Lung microvascular endothelial cell (primary cell): ENCODE measurements around the gene SRCIN1. TPM values are rescaled to one million over a fixed set of nuclear protein-coding genes. Genes with fewer than 3 reads are reported as not detected.

Experiments
- DNase-seq, 2 donors: peaks; one replicate each; pipeline versions ENCODE4 v3.0.0 to v3.0.0-alpha.2; 2010; ENCODE audit warnings: low read depth in 2 of 2
- total RNA-seq: library from RNA; depleted of rRNA; stranded (reverse); fragments of >200 nt; gene quantifications from 2 replicates; pipeline ENCODE4 v1.2.1, GENCODE V29; 2014

SRCIN1 gene
- total RNA-seq, 1 donor from 2014 or later, result under 0.01 TPM

DNA sequence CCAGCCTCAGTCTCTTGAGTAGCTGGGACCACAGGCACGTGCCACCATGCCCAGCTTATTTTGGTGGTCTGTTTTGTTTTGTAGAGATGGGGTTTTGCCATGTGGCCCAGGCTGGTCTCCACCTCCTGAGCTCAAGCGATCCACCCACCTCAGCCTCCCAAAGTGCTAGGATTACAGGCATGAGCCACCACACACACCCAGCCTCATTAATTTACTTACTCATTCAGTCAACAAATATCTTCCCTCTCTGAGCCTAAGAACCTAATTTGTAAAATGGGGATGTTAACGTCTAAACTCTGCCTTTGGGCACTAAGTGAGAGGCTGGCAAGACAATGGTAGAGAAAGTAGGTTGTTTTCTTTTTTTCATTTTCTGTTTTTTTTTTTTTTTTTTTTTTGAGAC is 22.6 kb downstream of the SRCIN1 start:
- no peak for DNase-seq

DNA sequence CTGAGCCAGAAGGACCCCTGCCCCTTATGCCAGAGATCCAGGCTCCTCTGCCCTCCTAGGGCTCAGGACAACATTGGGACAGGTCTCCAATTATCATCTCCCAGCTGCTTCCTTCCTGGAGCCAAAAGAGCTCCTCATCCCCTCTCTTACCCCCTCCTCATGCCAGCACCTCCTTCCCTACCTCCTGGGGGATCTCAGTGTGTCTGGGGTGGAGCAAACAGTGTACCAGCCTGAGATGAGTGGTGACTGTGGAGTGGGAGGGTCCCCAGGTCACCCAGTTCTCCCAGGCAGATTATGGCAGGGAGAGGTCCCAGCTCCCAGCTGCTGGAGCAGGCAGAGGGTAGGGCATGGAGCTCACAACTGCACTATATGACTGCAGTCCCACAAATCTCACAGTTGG is 23.7 kb downstream of the SRCIN1 start:
- DNase-seq, result no peak

DNA sequence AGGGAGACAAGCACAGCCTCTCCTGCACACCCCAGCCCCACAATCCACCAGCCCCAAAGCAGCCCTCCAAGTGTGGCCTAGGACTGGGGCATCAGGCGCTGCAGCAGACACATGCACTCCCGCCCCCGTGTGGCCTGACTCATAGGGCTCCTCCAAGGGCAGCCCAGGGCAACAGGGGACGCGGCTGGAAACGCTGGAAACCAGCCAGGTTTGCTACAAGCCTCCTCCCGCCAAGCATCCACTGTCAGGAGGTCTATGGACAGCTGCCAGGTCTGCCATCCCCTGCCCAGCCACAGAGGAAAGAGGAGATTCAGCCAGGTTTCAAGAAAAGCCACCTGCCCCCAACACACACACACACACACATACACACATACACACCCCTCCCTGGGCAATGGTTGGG is 25.8 kb downstream of the SRCIN1 start:
- peak; percentile 17 to 35 for DNase-seq

DNA sequence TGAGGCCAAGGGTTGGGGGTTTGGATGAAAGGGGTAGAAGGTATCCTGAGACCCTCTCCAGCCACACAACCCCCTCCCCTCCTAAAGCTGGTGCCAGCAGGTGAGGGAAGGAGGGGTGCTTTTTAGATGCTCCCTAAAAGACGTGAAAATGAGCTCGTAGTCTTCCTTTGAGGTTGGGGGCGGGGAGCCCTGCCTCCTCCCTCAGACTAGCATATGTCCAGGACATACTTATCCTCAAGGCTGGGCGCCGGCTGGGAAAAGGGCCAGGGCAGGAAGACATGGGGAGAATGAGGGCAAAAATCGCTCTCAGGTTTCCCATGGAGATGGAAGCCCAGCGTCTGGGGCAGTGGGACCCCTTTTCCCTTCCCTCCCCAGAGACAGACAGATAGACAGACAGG is 26.7 kb downstream of the SRCIN1 start:
- no peak for DNase-seq

DNA sequence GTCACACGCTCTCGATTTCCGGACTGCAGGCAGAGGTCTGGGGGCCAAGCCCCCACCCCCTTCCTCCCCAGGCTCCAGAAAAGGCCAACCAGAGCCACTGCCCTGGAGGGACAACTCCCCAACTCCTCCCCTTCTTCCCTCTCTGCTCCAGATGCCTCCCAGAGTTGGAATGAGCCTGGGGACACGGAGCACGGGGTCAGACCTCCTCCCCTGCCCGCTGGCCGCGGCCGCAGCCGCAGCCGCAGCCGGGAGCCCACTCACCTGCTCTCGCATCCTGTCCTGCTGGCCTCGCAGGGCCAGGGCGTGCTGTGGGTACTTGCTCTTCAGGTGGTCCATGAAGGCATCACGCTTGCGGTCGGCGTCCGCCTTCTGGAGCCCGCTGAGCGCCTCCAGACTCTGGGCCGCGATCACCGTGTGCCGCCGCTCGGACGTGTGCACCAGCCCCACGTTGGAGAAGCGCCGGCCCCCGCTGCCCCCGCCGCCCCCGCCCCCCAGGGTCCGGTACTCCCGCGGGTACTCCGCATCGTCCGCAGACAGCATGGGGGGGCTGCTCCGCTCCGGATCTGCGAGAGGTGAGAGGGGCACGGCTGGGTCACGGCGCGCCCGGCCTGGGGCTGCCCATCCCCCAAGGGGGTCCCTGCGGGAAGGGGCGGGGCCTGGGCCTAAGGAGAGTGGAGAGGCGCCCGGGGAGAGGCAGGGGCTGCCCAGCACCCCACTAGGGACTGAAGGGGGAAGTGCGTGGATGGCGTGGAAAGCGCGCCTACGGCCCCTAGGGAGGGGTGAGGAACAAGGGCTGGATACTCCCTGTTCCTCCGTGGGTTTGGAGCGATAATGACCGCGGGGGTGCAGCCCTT is 27.3 kb downstream of the SRCIN1 start:
- DNase-seq, result no peak

DNA sequence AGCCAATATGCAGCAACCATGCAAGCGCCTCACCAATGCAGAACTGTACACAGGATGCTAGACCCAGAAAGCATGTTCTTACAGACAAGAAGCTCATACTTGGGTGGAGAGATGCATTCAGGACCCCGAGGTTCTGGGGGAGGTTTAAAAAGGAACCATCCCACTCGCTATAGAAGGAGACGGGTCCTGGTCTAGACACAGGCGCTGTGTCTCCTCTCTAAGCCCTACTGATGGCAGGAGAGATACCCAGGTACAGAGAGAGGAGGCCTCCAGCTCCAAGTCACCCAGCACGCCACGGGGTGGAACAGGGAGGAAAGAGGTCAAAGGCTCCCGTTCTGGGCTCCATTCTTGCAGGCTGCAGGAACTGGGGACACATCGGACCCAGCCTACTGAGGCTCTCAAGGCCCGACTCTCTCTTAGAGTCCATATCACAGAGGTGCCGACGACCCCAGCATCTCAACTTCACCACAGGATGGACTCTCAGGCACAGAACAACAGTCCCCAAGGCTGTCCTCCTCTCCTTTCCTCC is 28.0 kb downstream of the SRCIN1 start:
- DNase-seq, result no peak

DNA sequence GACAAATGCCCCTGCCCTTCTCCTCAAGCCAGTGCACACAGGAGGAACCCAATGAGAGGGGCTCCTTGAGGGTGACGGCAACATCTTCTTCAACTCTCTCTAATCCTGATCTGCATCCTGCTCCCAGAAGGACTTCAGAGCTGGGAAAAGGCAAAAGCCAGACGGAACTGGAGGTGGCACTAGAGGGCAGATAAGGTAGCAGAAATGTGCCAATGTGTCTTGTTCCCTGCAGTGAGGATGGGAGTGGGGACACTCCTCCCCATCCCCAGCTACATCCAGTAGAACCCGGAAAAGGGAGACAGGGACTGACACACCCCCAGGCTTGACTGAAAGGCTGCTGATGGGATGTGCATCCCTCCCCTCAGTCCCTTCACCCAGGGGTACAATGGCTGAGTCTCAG is 28.5 kb downstream of the SRCIN1 start:
- no peak for DNase-seq

DNA sequence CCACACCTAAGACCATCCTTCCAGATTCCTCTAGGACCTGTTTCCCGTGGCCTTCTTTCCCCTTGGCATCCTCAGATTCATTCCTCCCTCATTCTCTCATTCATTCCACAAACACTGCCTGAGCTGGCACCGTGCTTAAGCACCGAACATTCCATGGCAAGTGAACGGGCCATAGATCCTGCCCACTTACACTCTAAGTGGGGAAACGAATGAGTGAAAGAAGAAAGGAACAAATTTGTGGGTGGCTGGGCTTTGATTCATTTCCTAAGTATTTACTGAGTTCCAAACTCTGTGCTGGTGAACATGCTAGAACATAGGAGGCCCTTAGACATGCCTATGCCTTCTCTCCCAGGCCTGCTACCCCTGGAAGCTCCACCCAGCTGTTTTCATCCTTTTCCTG is 30.0 kb downstream of the SRCIN1 start:
- DNase-seq, result no peak

DNA sequence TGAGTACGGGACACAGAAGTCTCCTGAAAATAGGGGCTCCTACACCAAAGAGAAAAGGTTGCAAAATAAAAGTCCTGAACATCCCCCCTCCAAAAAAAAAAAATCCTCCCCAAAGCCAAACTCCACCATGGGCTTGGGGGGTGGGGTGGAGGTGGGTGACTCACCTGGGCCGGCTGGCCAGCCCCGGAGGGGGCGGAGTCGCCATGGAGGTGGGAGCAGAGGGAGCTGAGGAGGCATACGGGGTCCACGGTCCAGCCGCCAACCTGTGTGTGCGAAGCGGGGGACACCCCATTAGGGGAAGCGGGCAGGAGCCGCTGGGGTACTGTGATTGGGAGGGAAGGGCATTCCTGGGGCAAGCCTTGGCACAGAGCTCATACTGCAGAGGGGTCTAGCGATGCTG is 31.0 kb downstream of the SRCIN1 start:
- no peak for DNase-seq

DNA sequence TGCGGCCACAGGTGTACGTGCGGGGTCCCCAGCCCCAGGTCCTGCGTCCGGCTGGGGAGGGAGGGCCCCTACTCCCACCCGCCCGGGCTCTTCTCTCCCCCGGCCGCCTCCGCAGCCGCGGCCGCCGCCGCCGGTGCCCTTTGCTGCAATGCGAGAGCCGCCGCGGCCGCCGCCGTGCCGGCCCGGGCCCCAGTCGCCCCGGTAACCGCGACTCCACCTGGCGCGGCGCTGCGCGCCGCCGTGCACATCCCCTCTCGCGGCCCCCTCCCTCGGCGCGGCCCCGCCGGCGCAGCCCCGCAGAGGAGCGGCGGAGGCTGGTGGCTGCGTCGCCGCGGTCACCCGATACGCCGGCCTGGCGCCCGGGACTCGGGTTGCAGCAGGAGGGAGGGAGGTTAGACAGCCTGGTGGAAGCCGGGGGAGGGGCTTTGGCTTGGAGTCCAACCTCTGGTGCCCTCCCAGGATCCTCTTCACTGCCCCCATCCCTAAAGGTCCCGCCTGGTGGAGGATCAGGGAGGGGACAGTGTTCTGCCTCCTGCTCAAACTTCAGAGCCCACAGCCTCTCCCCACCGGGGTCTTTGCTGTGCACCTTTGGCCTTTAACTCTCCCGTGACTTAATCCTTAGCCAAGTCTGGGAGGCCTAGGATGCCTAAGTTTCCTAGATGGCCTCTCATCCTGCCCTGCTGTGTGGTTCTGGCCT is 32.9 kb downstream of the SRCIN1 start:
- no peak for DNase-seq

DNA sequence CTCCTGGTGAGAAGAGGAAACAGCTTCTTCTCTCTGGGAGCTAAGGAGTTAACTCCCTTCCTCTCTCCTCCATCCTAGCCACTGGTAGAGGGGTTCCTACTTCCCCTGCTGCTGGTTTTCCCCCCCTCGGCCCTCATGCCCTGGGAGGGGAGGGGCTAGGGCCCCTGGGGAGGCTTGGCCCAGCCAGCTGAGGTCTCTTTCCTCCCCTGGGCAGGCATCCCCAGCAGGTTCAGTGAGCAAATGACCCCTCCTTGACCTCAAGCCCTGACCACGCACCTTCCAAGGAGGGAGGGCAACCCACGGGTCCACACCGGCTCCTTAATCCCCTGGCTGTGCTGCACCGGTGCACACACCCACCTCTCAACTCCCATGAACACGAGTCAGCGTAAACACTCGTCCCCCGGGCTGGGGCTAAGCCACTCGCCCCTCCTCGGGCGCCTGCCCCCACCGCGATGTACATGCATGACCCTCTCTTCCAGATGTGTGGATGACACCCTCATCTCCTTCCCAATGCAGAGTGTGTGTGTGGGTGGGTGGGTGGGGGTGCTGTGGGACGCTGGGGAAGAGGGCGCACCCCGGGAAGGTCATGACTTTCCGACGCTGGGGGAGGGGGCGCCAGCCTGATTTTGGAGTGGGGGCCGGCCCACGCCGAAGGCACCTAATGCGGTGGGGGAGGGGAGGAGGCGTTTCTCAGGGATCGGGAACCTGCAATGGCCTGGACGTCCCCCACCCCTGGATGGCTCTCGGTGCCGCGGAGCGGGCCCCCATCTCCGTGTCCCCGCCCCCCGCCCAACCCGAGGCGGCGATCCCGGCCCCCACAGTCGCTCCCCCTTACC is 33.7 kb downstream of the SRCIN1 start:
- no peak for DNase-seq

DNA sequence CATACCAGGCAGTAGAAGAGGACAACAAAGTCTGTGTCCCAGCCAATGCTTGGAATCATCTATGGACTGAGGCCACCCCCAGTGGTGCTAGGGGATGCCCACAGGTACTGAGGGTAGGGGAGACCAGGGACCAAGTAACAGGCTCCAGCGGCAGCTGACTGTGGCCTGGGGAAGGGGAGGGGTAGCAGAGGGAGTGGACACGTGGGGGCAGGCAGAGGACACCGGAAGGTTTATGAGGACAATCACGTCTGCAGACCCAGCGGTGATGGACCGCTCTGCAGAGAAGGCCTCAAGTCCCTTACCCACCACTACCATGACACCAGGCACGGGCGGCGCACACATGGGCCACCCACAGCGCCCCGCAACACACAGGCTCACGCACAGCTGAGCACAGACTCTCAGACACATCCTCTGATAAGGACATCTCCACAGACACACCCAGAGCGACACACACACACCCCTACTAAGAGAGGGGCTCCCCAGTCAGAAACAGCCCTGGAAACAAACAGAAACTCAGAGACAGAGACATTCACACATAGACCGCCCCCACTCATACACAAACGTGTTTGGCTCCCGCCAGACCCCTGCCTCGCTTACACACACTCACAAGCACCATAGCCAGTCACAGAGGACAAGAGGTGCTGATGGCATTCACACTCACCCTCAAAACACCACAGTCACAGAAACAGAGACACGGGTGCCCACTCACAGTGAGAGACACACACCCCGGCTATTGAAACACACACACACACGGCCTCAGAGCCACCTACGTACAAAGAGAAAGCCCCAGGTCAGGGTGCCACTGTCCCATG is 35.8 kb downstream of the SRCIN1 start:
- DNase-seq, result no peak

DNA sequence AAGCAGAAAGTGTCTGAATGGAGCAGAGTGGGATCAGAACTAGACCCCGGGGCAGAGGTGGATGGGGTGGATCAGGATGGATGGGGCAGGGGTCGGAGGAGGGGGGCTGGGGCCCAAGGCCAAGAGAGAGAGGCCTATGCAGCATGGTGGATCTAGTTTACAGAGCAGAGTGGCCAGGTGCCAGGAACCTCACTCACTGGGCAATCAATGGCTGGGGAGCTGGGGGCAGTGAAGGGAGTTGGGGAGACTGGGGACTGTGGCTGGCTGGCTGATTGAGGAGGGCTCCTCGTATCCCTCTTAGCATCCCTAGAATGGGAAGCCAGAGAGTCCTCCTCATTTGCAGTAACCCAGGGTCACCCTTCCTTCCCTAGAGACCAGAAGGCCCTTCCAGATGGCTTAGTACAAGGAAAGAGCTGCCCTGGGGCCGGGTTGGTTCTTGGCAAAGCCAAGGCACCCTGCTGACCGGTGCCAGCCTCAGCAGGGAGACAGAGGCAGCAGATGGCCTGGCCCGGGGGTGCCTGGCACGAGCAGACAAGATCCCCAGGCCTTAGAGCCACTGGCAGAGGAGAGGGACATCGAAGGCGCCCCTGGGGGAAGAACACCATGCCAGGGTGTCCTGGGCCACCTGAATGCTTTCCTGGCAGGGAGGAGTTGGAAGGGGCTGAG is 36.8 kb downstream of the SRCIN1 start:
- no peak for DNase-seq

DNA sequence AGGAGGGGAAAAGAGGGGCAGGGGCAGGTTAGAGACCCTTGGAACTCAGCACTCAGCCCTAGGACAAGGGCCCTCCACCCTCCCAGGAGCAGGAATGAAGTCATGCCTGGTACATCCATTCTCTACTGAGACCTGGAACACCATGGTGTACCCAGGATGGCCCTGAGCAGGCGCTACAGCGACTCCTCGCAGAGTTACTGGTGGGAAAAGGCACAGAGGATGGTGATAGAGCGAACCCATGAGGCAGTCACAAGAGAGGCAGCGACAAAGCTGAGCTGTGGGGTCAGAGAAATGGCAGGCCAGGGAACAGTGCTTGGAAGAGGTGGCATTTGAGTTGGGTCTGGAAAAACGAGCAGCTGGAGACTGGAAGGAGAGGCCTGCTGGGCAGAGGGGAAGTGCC is 37.5 kb downstream of the SRCIN1 start:
- no peak for DNase-seq

DNA sequence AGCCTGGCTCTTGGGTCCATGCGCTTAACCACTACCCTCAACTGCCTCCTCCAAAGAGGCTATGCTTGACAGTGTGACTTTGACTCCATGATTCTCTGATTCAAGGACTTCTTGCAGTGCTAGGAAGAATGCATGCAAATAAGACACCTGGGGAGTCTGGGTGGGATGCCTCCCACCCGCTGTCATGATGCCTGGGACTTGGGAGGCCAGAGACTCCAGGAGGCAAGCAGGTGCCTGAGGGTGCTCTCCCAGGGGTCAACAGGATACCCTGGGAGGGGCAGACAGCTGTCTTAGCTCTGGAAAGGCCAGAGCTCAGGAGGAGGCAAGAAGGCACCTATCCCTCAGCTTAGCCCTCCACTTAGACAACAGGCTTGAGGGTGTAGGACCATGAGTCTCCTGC is 38.4 kb downstream of the SRCIN1 start:
- no peak for DNase-seq

DNA sequence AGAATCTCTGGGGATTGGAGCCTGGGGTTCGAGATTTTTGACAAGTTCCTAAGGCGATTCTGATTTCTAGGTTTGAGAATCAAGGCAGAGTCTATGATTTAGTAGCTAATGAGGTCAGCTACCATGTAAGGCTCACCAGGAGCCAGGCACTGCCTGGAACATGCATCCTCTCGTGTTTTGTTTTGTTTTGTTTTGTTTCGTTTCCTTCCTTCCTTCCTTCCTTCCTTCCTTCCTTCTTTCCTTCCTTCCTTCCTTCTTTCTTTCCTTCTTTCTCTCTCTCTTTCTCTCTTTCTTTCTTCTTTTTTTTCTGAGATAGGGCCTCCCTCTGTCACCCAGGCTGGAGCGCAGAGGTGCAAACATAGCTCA is 39.1 kb downstream of the SRCIN1 start:
- DNase-seq, result no peak

DNA sequence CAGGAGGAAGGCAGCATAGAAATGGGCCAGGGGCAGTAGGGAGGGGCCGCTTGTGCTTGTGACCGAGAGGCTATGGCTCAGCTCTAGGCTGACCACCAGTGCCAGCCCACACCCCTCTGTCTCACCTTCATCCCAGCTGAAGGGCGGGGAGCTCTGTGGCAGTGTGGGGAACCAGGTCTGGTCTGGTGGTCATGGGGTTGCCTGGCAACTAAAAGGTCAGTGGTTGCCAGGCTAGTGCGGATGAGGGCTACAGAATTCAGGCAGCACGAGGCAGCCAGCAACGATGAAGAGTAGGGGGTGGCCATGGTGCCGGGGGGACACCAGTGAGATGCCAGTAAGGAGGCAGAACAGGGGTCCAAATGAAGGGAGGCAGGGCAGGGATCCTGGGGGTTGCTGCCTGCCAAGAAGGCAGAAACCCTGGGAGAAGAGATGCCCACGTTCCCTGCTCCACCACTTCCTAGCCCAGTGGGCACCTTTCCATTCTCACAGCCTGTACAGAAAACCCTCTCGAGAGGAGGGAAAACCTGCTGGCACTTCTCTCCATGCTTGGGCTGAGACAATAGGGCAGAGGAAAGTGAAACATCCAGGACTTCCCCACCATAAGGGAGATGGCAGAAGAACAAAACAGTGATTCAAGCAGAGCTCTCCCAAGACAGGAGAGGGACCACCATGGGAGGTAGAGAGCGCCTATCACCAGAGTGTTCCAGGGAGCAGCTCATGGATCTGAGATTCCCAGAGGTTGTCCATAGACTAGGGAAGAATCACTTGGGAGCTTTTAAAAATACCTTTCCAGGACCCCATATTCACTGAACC is 39.7 kb downstream of the SRCIN1 start:
- no peak for DNase-seq

DNA sequence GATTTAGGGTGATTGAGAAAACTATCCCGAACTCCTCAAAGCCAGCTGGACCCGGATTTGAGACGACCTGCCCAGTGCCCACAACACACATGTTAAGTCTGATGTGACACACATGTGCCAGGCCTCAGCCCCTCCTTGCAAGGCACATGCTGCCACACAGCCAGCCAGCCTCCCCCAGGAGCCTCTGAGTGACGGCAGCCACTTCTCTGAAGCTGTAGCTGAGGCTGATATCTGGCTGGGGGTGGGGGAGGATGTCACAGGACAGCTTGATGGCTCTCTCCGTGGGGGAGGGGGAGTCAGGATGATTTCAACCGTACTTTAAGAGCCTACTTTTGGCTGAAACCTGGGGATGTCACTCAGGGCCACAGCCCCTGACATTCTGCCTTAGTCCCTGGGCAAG is 40.9 kb downstream of the SRCIN1 start:
- no peak for DNase-seq

DNA sequence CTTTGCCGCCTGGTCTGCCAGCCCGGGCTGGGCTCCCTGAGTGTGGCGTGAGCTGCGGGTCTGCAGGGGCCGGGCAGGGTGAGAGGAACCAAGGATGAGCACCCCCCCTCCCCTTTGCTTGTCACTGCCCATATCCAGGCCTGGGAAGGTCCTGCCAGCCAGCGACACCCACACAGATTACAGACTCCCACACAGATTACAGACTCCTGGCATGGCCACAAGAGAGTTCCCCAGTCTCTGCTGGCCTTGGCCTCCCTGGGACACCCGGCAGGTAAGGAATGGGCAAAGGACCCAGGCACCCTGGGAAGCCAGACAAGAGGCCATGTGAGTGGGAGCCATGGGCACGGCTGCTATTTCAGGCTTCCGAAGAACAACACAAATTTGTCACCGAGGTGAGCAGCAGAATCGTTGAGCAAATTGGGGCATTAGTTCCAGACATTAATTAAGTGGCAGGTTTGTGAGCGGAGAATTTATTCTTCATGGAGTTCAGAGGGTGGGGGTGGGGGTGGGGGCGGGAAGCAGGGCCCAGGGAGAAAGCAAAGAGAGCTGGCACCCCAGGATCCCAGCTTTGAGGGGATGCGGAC is 41.4 kb downstream of the SRCIN1 start:
- no peak for DNase-seq
